Right ventricle myocardium superior (tissue), 1 donor: ENCODE results near the gene PNPLA7. TPM values are rescaled to one million over a fixed set of nuclear protein-coding genes. Genes with fewer than 3 reads are reported as not detected.
"Not testable (repeated sequence)": the region's sequence is repeated elsewhere in the genome, so short reads cannot be mapped to it uniquely, and the experiment has no call there.

Experiments
- ATAC-seq: fragments of 200-7000 bp; cut with Tn5 transposase; one replicate; pipeline ENCODE4 v1.9.1; 2020; ENCODE audit warnings: mild to moderate bottlenecking; ENCODE audit not compliant: poor library complexity
- DNase-seq: peaks from one replicate; pipeline ENCODE4 v3.0.0-alpha.2; 2020
- intact Hi-C: fragments of 100-400 bp; cut with DNase I; formaldehyde crosslinking; loops from one replicate; pipeline ENCODE4 v1.11.2; 2022
- total RNA-seq: library from RNA; stranded (reverse); fragmentation: NEBNext Ultra II Directional; extraction: Animal tissue kit (Norgen Biotek cat#: 25700); gene quantifications from one replicate; pipeline ENCODE4 v1.2.1, GENCODE V29; 2021
- donor health status: DM: no; HTN: yes; CAD: no; lungs with severe emphysema.

Gene PNPLA7
- total RNA-seq, 1 donor from 2014 or later = 12.2 TPM

- intact Hi-C loops = no loop called here
- DNase-seq = peak; percentile 97
- peak; percentile 93 for ATAC-seq
Measured at GRCh38 chr9:137459152-137459600, 91.0 kb downstream of the PNPLA7 start, which contains the start of gene NSMF. Gene NSMF (minus strand): TSS chr9:137459334. CDS start chr9:137459102, 232 bp downstream.

GRCh38 chr9:137458194-137459151 is 91.7 kb downstream of the PNPLA7 start:
- ATAC-seq (no peak), DNase-seq (peak; percentile 49)
- intact Hi-C loops = no loop called here

- intact Hi-C loops = no loop called here
Measured at GRCh38 chr9:137457406-137458193, 92.6 kb downstream of the PNPLA7 start.

GRCh38 chr9:137456864-137457405 is 93.3 kb downstream of the PNPLA7 start:
- peak; percentile 41 for DNase-seq
- no peak for ATAC-seq

More at GRCh38 chr9:137457406-137458193, 92.6 kb downstream of the PNPLA7 start:
- DNase-seq = peak; percentile 43
- ATAC-seq = no peak

GRCh38 chr9:137456061-137456863 is 93.9 kb downstream of the PNPLA7 start:
- peak; percentile 30 for DNase-seq
- intact Hi-C loops = no loop called here
- no peak for ATAC-seq

More at GRCh38 chr9:137456864-137457405, 93.3 kb downstream of the PNPLA7 start:
- intact Hi-C loops = no loop called here

GRCh38 chr9:137455359-137455991 is 94.7 kb downstream of the PNPLA7 start:
- peak; percentile 23 for DNase-seq
- intact Hi-C loops = no loop called here
- ATAC-seq = no peak

GRCh38 chr9:137454597-137455358 is 95.4 kb downstream of the PNPLA7 start:
- DNase-seq (peak; percentile 48), ATAC-seq (peak; percentile 5)
- intact Hi-C loops = no loop called here

GRCh38 chr9:137454145-137454596 is 96.0 kb downstream of the PNPLA7 start:
- ATAC-seq = peak; percentile 49
- DNase-seq = peak; percentile 77
- intact Hi-C loops = no loop called here

- peak; percentile 83 for DNase-seq
- intact Hi-C loops = no loop called here
- peak; percentile 65 for ATAC-seq
Measured at GRCh38 chr9:137453643-137454081, 96.5 kb downstream of the PNPLA7 start.

GRCh38 chr9:137452761-137453642 is 97.2 kb downstream of the PNPLA7 start:
- DNase-seq = peak; percentile 62
- intact Hi-C loops = no loop called here
- ATAC-seq = peak; percentile 1

GRCh38 chr9:137452006-137452760 is 98.0 kb downstream of the PNPLA7 start:
- intact Hi-C loops = no loop called here
- DNase-seq (peak; percentile 43), ATAC-seq (no peak)

GRCh38 chr9:137451264-137452005 is 98.8 kb downstream of the PNPLA7 start:
- intact Hi-C loops = not testable (repeated sequence)

GRCh38 chr9:137450539-137451222 is 99.5 kb downstream of the PNPLA7 start:
- DNase-seq = peak; percentile 34
- intact Hi-C loops, ATAC-seq: not testable (repeated sequence)

More at GRCh38 chr9:137451264-137452005, 98.8 kb downstream of the PNPLA7 start:
- not testable (repeated sequence) for ATAC-seq
- DNase-seq = peak; percentile 1
